ENCODE results near the gene ATG2B. TPM values are rescaled to one million over a fixed set of nuclear protein-coding genes. Genes with fewer than 3 reads are reported as not detected.

Gene ATG2B
- total RNA-seq, 2 donors from 2014 or later: 29.1 to 47.4 TPM

- no peak for TF ChIP-seq CTCF (IDR thresholded peaks at IDR 0.05)
- H3K4me3 ChIP-seq: no peak overlapping the region
- no peaks in the 10 kb centered on the region for H3K27me3 ChIP-seq (replicated peaks; ENCODE audit: insufficient read depth)
- DNase-seq (ENCODE audit: low spot score) (no peak), ATAC-seq (ENCODE audit: insufficient number of reproducible peaks, low FRiP score, low read depth) (no peak)
- no peaks in the 10 kb centered on the region for H3K36me3 ChIP-seq
- no peaks in the 10 kb centered on the region for H3K9me3 ChIP-seq
- H3K4me1 ChIP-seq (ENCODE audit: control insufficient read depth in 1 of 2, low read depth in 2 of 2): no peaks in the 10 kb centered on the region
- no peak overlapping the region for H3K27ac ChIP-seq
Observed at GRCh38 chr14:96407935-96408570, 44.9 kb upstream of the ATG2B start.

- TF ChIP-seq CTCF (IDR thresholded peaks at IDR 0.05): no peak
- no peak for ATAC-seq (ENCODE audit: insufficient number of reproducible peaks, low FRiP score, low read depth)
- H3K4me1 ChIP-seq (ENCODE audit: control insufficient read depth in 1 of 2, low read depth in 2 of 2): no peaks in the 10 kb centered on the region
Observed at GRCh38 chr14:96405677-96406076, 42.5 kb upstream of the ATG2B start.

GRCh38 chr14:96403409-96403808 lies 40.3 kb upstream of the ATG2B start:
- Histone ChIP-seq H3K27ac (no peak overlapping the region), H3K4me3 (no peak overlapping the region), H3K9me3 (no peaks in the 10 kb centered on the region), H3K27me3 (replicated peaks; ENCODE audit: insufficient read depth) (no peaks in the 10 kb centered on the region), H3K36me3 (no peaks in the 10 kb centered on the region), H3K4me1 (ENCODE audit: control insufficient read depth in 1 of 2, low read depth in 2 of 2) (no peaks in the 10 kb centered on the region)
- ATAC-seq (ENCODE audit: insufficient number of reproducible peaks, low FRiP score, low read depth) (no peak), DNase-seq (ENCODE audit: low spot score) (no peak)
- TF ChIP-seq CTCF (IDR thresholded peaks at IDR 0.05): no peak

More at GRCh38 chr14:96405677-96406076, 42.5 kb upstream of the ATG2B start:
- no peak for DNase-seq (ENCODE audit: low spot score)
- no peak overlapping the region for H3K4me3 ChIP-seq
- no peaks in the 10 kb centered on the region for H3K36me3 ChIP-seq
- H3K27me3 ChIP-seq (replicated peaks; ENCODE audit: insufficient read depth): no peaks in the 10 kb centered on the region
- H3K27ac ChIP-seq: no peak overlapping the region
- H3K9me3 ChIP-seq: no peaks in the 10 kb centered on the region

GRCh38 chr14:96400495-96400894 lies 37.4 kb upstream of the ATG2B start:
- no peak overlapping the region for H3K27ac ChIP-seq
- H3K27me3 ChIP-seq (replicated peaks; ENCODE audit: insufficient read depth): no peaks in the 10 kb centered on the region
- no peak for TF ChIP-seq CTCF (IDR thresholded peaks at IDR 0.05)
- H3K4me1 ChIP-seq (ENCODE audit: control insufficient read depth in 1 of 2, low read depth in 2 of 2): no peaks in the 10 kb centered on the region
- no peak for ATAC-seq (ENCODE audit: insufficient number of reproducible peaks, low FRiP score, low read depth)
- H3K36me3 ChIP-seq: no peaks in the 10 kb centered on the region
- H3K4me3 ChIP-seq: no peak overlapping the region
- no peaks in the 10 kb centered on the region for H3K9me3 ChIP-seq
- DNase-seq (ENCODE audit: low spot score): no peak

- ATAC-seq (ENCODE audit: insufficient number of reproducible peaks, low FRiP score, low read depth): no peak
- no peak for TF ChIP-seq CTCF (IDR thresholded peaks at IDR 0.05)
Observed at GRCh38 chr14:96399405-96399804, 36.3 kb upstream of the ATG2B start.

More at GRCh38 chr14:96399405-96399804, 36.3 kb upstream of the ATG2B start:
- Histone ChIP-seq H3K4me1 (ENCODE audit: control insufficient read depth in 1 of 2, low read depth in 2 of 2) (no peaks in the 10 kb centered on the region), H3K4me3 (no peak overlapping the region), H3K27me3 (replicated peaks; ENCODE audit: insufficient read depth) (no peaks in the 10 kb centered on the region), H3K36me3 (no peaks in the 10 kb centered on the region), H3K9me3 (no peaks in the 10 kb centered on the region), H3K27ac (no peak overlapping the region)
- no peak for DNase-seq (ENCODE audit: low spot score)

Measured in thoracic aorta (tissue), 2 donors.